ENCODE measurements around the gene FCN3. TPM values are rescaled to one million over a fixed set of nuclear protein-coding genes. Genes with fewer than 3 reads are reported as not detected.
A peak's percentile ranks its signal among the peaks of the same experiment; 100 is the strongest.

FCN3 gene
- total and polyA plus RNA-seq, 2 donors (not counting 3 experiments of a cell fraction or from before 2014, with no cell fraction given): 0.15 TPM; not detected in 1

GRCh38 chr1:27332536-27333281 is 41.9 kb downstream of the FCN3 start:
- CTCF ChIA-PET: interaction anchor here (0.6 to 2.5 kb wide), 29 partner anchors 8 to 307 kb away, joined by 3 to 57 read pairs (median 6); partner anchors contain the start of genes MAP3K6 and SYTL1
- Histone ChIP-seq H3K4me3 (replicated peaks in 1 of 3; ENCODE audit: insufficient read depth in 1 of 3, low read depth in 1 of 3, low read length in 3 of 3) (no peak overlapping the region), H2AFZ (ENCODE audit: low read depth, low read length) (no peak overlapping the region), H3K9me3 (replicated peaks; ENCODE audit: control insufficient read depth, insufficient read depth, low read length) (no peaks in the 10 kb centered on the region), H3K4me2 (ENCODE audit: insufficient read depth, low read length) (no peak overlapping the region), H3K27ac (ENCODE audit: insufficient read depth, low read depth, low read length) (no peak overlapping the region), H3K79me2 (ENCODE audit: control insufficient read depth, insufficient read depth, low read length) (peaks cover 17% of the 10 kb centered on the region), H4K20me1 (replicated peaks; ENCODE audit: control insufficient read depth, extremely low read depth, insufficient read depth, low read length) (peaks cover 2% of the 10 kb centered on the region), H3K27me3 (ENCODE audit: control insufficient read depth in 2 of 2, insufficient read depth in 2 of 2, low read length in 2 of 2) (no peaks in the 10 kb centered on the region), H3K9ac (replicated peaks; ENCODE audit: extremely low read depth, insufficient read depth, low read length) (no peak overlapping the region), H3K9me1 (replicated peaks; ENCODE audit: control insufficient read depth, extremely low read depth, insufficient read depth, low read length) (no peaks in the 10 kb centered on the region), H3K36me3 (ENCODE audit: control insufficient read depth in 2 of 2, extremely low read depth in 1 of 2, insufficient read depth in 2 of 2, low read length in 2 of 2) (peaks cover 5 to 48% of the 10 kb centered on the region in 2 experiments), H3K4me1 (ENCODE audit: control insufficient read depth, extremely low read depth, insufficient read depth, low read length) (no peaks in the 10 kb centered on the region)
- TF ChIP-seq CTCF (IDR thresholded peaks at IDR 0.05; ENCODE audit: extremely low read depth in 1 of 2, insufficient read depth in 1 of 2, low read depth in 1 of 2, low read length in 2 of 2) (peak; percentile 84 to 91), EZH2 (IDR thresholded peaks at IDR 0.05; ENCODE audit: borderline replicate concordance, low read depth, low read length, severe bottlenecking) (no peak)
- POLR2A ChIA-PET: no interaction called here
- intact Hi-C loops (cut with micrococcal nuclease): loop anchor here (1.0 kb wide), 2 partner anchors 10 to 63 kb away; partner anchors contain the start of gene TMEM222
- FAIRE-seq: peak; percentile 8
- DNase-seq (ENCODE audit: low read depth, low spot score): peak; percentile 12
- no TSS peak for BruUV-seq (replicated peaks)
- dilution Hi-C loops (cut with MboI; ENCODE audit: extremely low pct_ligation_motif_present, low sequenced_read_pairs): no loop called here

- Histone ChIP-seq H4K20me1 (replicated peaks; ENCODE audit: control insufficient read depth, extremely low read depth, insufficient read depth, low read length) (peaks cover 2% of the 10 kb centered on the region), H3K4me2 (ENCODE audit: insufficient read depth, low read length) (no peak overlapping the region), H3K79me2 (ENCODE audit: control insufficient read depth, insufficient read depth, low read length) (peaks cover 25% of the 10 kb centered on the region), H3K9me1 (replicated peaks; ENCODE audit: control insufficient read depth, extremely low read depth, insufficient read depth, low read length) (no peaks in the 10 kb centered on the region), H3K4me1 (ENCODE audit: control insufficient read depth, extremely low read depth, insufficient read depth, low read length) (no peaks in the 10 kb centered on the region), H3K4me3 (replicated peaks in 1 of 3; ENCODE audit: insufficient read depth in 1 of 3, low read depth in 1 of 3, low read length in 3 of 3) (no peak overlapping the region), H3K9me3 (replicated peaks; ENCODE audit: control insufficient read depth, insufficient read depth, low read length) (no peaks in the 10 kb centered on the region), H3K27ac (ENCODE audit: insufficient read depth, low read depth, low read length) (no peak overlapping the region), H3K36me3 (ENCODE audit: control insufficient read depth in 2 of 2, extremely low read depth in 1 of 2, insufficient read depth in 2 of 2, low read length in 2 of 2) (peaks cover 5 to 48% of the 10 kb centered on the region in 2 experiments), H3K27me3 (ENCODE audit: control insufficient read depth in 2 of 2, insufficient read depth in 2 of 2, low read length in 2 of 2) (no peaks in the 10 kb centered on the region), H2AFZ (ENCODE audit: low read depth, low read length) (no peak overlapping the region), H3K9ac (replicated peaks; ENCODE audit: extremely low read depth, insufficient read depth, low read length) (no peak overlapping the region)
- dilution Hi-C loops (cut with MboI; ENCODE audit: extremely low pct_ligation_motif_present, low sequenced_read_pairs): no loop called here
- TF ChIP-seq MAX (IDR thresholded peaks at IDR 0.05; ENCODE audit: insufficient read depth, insufficient read length): no peak
- no peak for TF ChIP-seq JUN (IDR thresholded peaks at IDR 0.05; ENCODE audit: borderline replicate concordance, insufficient read depth, insufficient read length, low read depth)
- ChIA-PET CTCF (interaction anchor here (1.2 to 2.5 kb wide), 23 partner anchors 9 to 286 kb away, joined by 3 to 57 read pairs (median 11); partner anchors contain the start of genes MAP3K6 and SYTL1), POLR2A (no interaction called here)
- no TSS peak for BruUV-seq (replicated peaks)
- intact Hi-C loops (cut with micrococcal nuclease): loop anchor here (1.0 kb wide), 2 partner anchors 10 to 63 kb away; partner anchors contain the start of gene TMEM222
- DNase-seq (ENCODE audit: low read depth, low spot score) (no peak), FAIRE-seq (no peak)
Measured at GRCh38 chr1:27331922-27332321, 42.7 kb downstream of the FCN3 start.
